ENCODE results near the gene GTF3C4. TPM values are rescaled to one million over a fixed set of nuclear protein-coding genes. Genes with fewer than 3 reads are reported as not detected.

The GTF3C4 gene
- total and polyA plus RNA-seq, 2 experiments from 2014 or later: 9.5 to 39.6 TPM

- no peaks in the 10 kb centered on the region for H3K36me3 ChIP-seq (ENCODE audit: insufficient read depth)
- H3K9me2 ChIP-seq (ENCODE audit: insufficient read depth): no peaks in the 10 kb centered on the region
- no peak for TF ChIP-seq CTCF (conservative IDR thresholded peaks at IDR 0.05; ENCODE audit: low read depth in 2 of 2)
- peaks cover 7% of the 10 kb centered on the region for H3F3A ChIP-seq (replicated peaks; ENCODE audit: low read depth)
- peaks cover 60% of the 10 kb centered on the region for H3K4me1 ChIP-seq (ENCODE audit: insufficient read depth)
- H3K4me2 ChIP-seq: peak overlapping the region; percentile 80
- Mint-ChIP-seq H3K9me3 (peaks cover 6% of the 10 kb centered on the region; the same call in 1 of the 3 replicates), H3K27me3 (ENCODE audit: insufficient read depth, low read depth, poor library complexity) (peaks cover 20% of the 10 kb centered on the region), H3K4me1 (peaks cover 45% of the 10 kb centered on the region), H3K4me3 (peak overlapping the region; percentile 93), H3K27ac (peak overlapping the region; percentile 92), H3K36me3 (ENCODE audit: low read depth) (peaks cover 34% of the 10 kb centered on the region)
- DNase-seq (ENCODE audit: low spot score): peak; percentile 89
- H3K27ac ChIP-seq (ENCODE audit: low read depth): peak overlapping the region; percentile 96
- no peaks in the 10 kb centered on the region for H3K27me3 ChIP-seq (ENCODE audit: insufficient read depth)
- peaks cover 83% of the 10 kb centered on the region for H3K79me2 ChIP-seq (replicated peaks; ENCODE audit: insufficient read depth)
- peaks cover 40% of the 10 kb centered on the region for H4K20me1 ChIP-seq (replicated peaks; ENCODE audit: insufficient read depth)
- H2AFZ ChIP-seq: peak overlapping the region; percentile 83; the same call in 1 of the 2 replicates
- peak overlapping the region; percentile 59 for H3K4me3 ChIP-seq
- peak; percentile 60 for ATAC-seq
Measured at GRCh38 chr9:132669319-132669697, 956 bp upstream of the GTF3C4 start.

GRCh38 chr9:132669698-132670456 is 387 bp upstream of the GTF3C4 start, which contains the start of gene DDX31:
DDX31 (minus strand) TSS chr9:132669983; CDS start chr9:132669934, 49 bp downstream.
- no peaks in the 10 kb centered on the region for H3K36me3 ChIP-seq (ENCODE audit: insufficient read depth)
- H2AFZ ChIP-seq: peak within 1 kb of the TSS; percentile 83
- Mint-ChIP-seq H3K36me3 (ENCODE audit: low read depth) (peaks cover 34% of the 10 kb centered on the region), H3K9me3 (peaks cover 6% of the 10 kb centered on the region; the same call in 1 of the 3 replicates), H3K4me1 (peaks cover 45% of the 10 kb centered on the region), H3K27ac (peak within 1 kb of the TSS; percentile 92), H3K27me3 (ENCODE audit: insufficient read depth, low read depth, poor library complexity) (peaks cover 20% of the 10 kb centered on the region), H3K4me3 (peak within 1 kb of the TSS; percentile 93)
- peaks cover 83% of the 10 kb centered on the region for H3K79me2 ChIP-seq (replicated peaks; ENCODE audit: insufficient read depth)
- ATAC-seq (peak; percentile 61), DNase-seq (ENCODE audit: low spot score) (peak; percentile 89)
- peak within 1 kb of the TSS; percentile 96 for H3K27ac ChIP-seq (ENCODE audit: low read depth)
- peak within 1 kb of the TSS; percentile 59 for H3K4me3 ChIP-seq
- peak within 1 kb of the TSS; percentile 80 for H3K4me2 ChIP-seq
- no peaks in the 10 kb centered on the region for H3K27me3 ChIP-seq (ENCODE audit: insufficient read depth)
- H4K20me1 ChIP-seq (replicated peaks; ENCODE audit: insufficient read depth): peaks cover 40% of the 10 kb centered on the region
- H3K4me1 ChIP-seq (ENCODE audit: insufficient read depth): peaks cover 55% of the 10 kb centered on the region
- peaks cover 7% of the 10 kb centered on the region for H3F3A ChIP-seq (replicated peaks; ENCODE audit: low read depth)
- no peaks in the 10 kb centered on the region for H3K9me2 ChIP-seq (ENCODE audit: insufficient read depth)
- TF ChIP-seq ZNF462 (CRISPR knock-in tag; IDR thresholded peaks at IDR 0.05) (no peak), JUNB (IDR thresholded peaks at IDR 0.05; ENCODE audit: unreplicated experiment) (no peak), ETS1 (IDR thresholded peaks at IDR 0.05) (peak; percentile 49; the same call in 1 of the 2 replicates), CREB1 (CRISPR knock-in tag; IDR thresholded peaks at IDR 0.05; ENCODE audit: low read depth) (no peak), ZNF114 (CRISPR knock-in tag; IDR thresholded peaks at IDR 0.05) (no peak), REST (IDR thresholded peaks at IDR 0.05; ENCODE audit: unreplicated experiment) (no peak)

Data from GM23338 (cell line).